ENCODE data around the gene LCE2A. TPM values are rescaled to one million over a fixed set of nuclear protein-coding genes. Genes with fewer than 3 reads are reported as not detected.
"Not testable (repeated sequence)": the region's sequence is repeated elsewhere in the genome, so short reads cannot be mapped to it uniquely, and the experiment has no call there.

The LCE2A gene
- total and polyA plus RNA-seq, 10 donors = not detected

- H3K27me3 ChIP-seq (replicated peaks in 1 of 7) = peaks cover 0 to 27% (median 0%) of the 10 kb centered on the region in 7 donors
- H3K36me3 ChIP-seq = no peaks in the 10 kb centered on the region
- no peak overlapping the region for H3K27ac ChIP-seq
- 82 to 90% (median 84%) methylated on average over 2 to 6 of the region's 6 CpGs for WGBS, 5 donors
- TF ChIP-seq POLR2AphosphoS5 (IDR thresholded peaks at IDR 0.05) (no peak), CTCF (IDR thresholded peaks at IDR 0.05 in 8 of 11, conservative IDR thresholded peaks at IDR 0.05 in 3 of 11) (no peak), POLR2A (IDR thresholded peaks at IDR 0.05) (no peak)
- intact Hi-C loops (cut with DNase I; ENCODE audit: low total_unique reads) = no loop called here
- no peak for DNase-seq
- no peak overlapping the region for H3K4me3 ChIP-seq
- H3K9me3 ChIP-seq = no peaks in the 10 kb centered on the region
- H3K4me1 ChIP-seq = no peaks in the 10 kb centered on the region
Measured at GRCh38 chr1:152679459-152679858, 18.7 kb upstream of the LCE2A start.

GRCh38 chr1:152681616-152682015 is 16.5 kb upstream of the LCE2A start:
- WGBS, 5 donors = 54 to 85% (median 59%) methylated on average over 2 of the region's 2 CpGs

GRCh38 chr1:152683846-152684245 is 14.3 kb upstream of the LCE2A start:
- TF ChIP-seq CTCF (IDR thresholded peaks at IDR 0.05 in 8 of 11, conservative IDR thresholded peaks at IDR 0.05 in 3 of 11) = no peak
- no peak for TF ChIP-seq POLR2AphosphoS5 (IDR thresholded peaks at IDR 0.05)
- Histone ChIP-seq H3K27ac (no peak overlapping the region), H3K4me3 (no peak overlapping the region), H3K9me3 (no peaks in the 10 kb centered on the region), H3K36me3 (no peaks in the 10 kb centered on the region), H3K27me3 (replicated peaks in 1 of 7) (peaks cover 0 to 18% (median 0%) of the 10 kb centered on the region in 7 donors), H3K4me1 (no peaks in the 10 kb centered on the region)
- intact Hi-C loops (cut with DNase I; ENCODE audit: low total_unique reads) = no loop called here
- no peak for DNase-seq

More at GRCh38 chr1:152681616-152682015, 16.5 kb upstream of the LCE2A start:
- H3K4me1 ChIP-seq = no peaks in the 10 kb centered on the region
- peaks cover 0 to 22% (median 0%) of the 10 kb centered on the region in 7 donors for H3K27me3 ChIP-seq (replicated peaks in 1 of 7)
- DNase-seq = no peak
- H3K4me3 ChIP-seq = no peak overlapping the region
- H3K27ac ChIP-seq = no peak overlapping the region
- intact Hi-C loops (cut with DNase I; ENCODE audit: low total_unique reads) = no loop called here
- H3K36me3 ChIP-seq = no peaks in the 10 kb centered on the region
- TF ChIP-seq CTCF (IDR thresholded peaks at IDR 0.05 in 8 of 11, conservative IDR thresholded peaks at IDR 0.05 in 3 of 11) (no peak), POLR2AphosphoS5 (IDR thresholded peaks at IDR 0.05) (no peak), POLR2A (IDR thresholded peaks at IDR 0.05) (no peak)
- no peaks in the 10 kb centered on the region for H3K9me3 ChIP-seq

- intact Hi-C loops (cut with DNase I; ENCODE audit: low total_unique reads); H3K27ac ChIP-seq; H3K9me3 ChIP-seq; DNase-seq; H3K4me3 ChIP-seq; H3K4me1 ChIP-seq; H3K36me3 ChIP-seq: not testable (repeated sequence)
- 55 to 73% (median 67%) methylated on average over 3 to 4 of the region's 4 CpGs for WGBS, 5 donors
- H3K27me3 ChIP-seq (replicated peaks in 1 of 7) = peaks cover 0 to 14% (median 0%) of the 10 kb centered on the region in 7 donors
Measured at GRCh38 chr1:152685823-152686222, 12.3 kb upstream of the LCE2A start, which contains the start of gene LCE2B. Gene LCE2B, plus strand, starts transcription at chr1:152686123. Its CDS starts 721 bp downstream, at chr1:152686844.

- no peak for DNase-seq
- Histone ChIP-seq H3K9me3 (peaks cover 0 to 6% (median 0%) of the 10 kb centered on the region in 8 donors), H3K4me1 (no peaks in the 10 kb centered on the region), H3K36me3 (no peaks in the 10 kb centered on the region), H3K27me3 (replicated peaks in 1 of 7) (peaks cover 0 to 4% (median 0%) of the 10 kb centered on the region in 7 donors), H3K4me3 (no peak overlapping the region), H3K27ac (no peak overlapping the region)
- intact Hi-C loops (cut with DNase I; ENCODE audit: low total_unique reads) = no loop called here
- 79 to 88% (median 86%) methylated on average over 4 of the region's 4 CpGs for WGBS, 5 donors
- TF ChIP-seq CTCF (IDR thresholded peaks at IDR 0.05 in 8 of 11, conservative IDR thresholded peaks at IDR 0.05 in 3 of 11) (no peak), POLR2A (IDR thresholded peaks at IDR 0.05) (no peak), POLR2AphosphoS5 (IDR thresholded peaks at IDR 0.05) (no peak)
Measured at GRCh38 chr1:152699746-152700145, 1.6 kb downstream of the LCE2A start.
